MM.1S (cell line): ENCODE results near the gene DNAL1.

Experiments
- EZH2 ChIP-seq: fragments of 300-600 bp; sonication (generic); optimal IDR thresholded peaks from 2 replicates; pipeline ENCODE3; 2017; ENCODE audit warnings: low read depth, mild to moderate bottlenecking, antibody characterized with exemption, low read length, mixed read lengths
- EZH2phosphoT487 ChIP-seq: fragments of 300-600 bp; sonication (generic); IDR thresholded peaks from 2 replicates; pipeline ENCODE4 v1.6.1; 2018; ENCODE audit warnings: antibody characterized with exemption, low read length
- TF ChIP-seq, protein P1 (sequence below): fragments of 300-600 bp; sonication (generic); IDR thresholded peaks from 2 replicates; pipeline ENCODE4 v1.5.1; 2016; ENCODE audit warnings: antibody characterized with exemption, low read length, mixed read lengths

DNA sequence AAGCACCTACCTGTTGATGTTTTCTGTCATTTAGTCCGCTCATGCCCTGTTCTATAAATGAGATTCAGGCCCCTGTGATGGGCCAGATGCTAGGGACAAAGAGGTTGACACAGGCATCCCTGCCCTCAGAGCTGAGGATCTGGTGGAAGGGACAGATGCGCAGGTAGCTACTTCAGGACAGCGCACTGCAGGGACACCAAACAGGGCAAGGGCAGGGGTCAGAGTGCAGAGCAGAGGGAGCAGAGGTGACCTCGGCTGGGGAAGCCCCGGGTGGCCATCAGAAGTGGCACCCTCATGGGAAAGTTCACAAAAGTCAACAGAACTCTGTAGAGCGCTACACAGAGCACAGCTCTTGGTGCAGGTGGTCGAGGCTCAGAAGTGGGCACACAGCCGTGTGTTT lies 75.0 kb downstream of the DNAL1 start:
- TF ChIP-seq, protein P1, sequence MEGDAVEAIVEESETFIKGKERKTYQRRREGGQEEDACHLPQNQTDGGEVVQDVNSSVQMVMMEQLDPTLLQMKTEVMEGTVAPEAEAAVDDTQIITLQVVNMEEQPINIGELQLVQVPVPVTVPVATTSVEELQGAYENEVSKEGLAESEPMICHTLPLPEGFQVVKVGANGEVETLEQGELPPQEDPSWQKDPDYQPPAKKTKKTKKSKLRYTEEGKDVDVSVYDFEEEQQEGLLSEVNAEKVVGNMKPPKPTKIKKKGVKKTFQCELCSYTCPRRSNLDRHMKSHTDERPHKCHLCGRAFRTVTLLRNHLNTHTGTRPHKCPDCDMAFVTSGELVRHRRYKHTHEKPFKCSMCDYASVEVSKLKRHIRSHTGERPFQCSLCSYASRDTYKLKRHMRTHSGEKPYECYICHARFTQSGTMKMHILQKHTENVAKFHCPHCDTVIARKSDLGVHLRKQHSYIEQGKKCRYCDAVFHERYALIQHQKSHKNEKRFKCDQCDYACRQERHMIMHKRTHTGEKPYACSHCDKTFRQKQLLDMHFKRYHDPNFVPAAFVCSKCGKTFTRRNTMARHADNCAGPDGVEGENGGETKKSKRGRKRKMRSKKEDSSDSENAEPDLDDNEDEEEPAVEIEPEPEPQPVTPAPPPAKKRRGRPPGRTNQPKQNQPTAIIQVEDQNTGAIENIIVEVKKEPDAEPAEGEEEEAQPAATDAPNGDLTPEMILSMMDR: no peak
- no peak for TF ChIP-seq EZH2
- TF ChIP-seq EZH2phosphoT487: no peak
